ENCODE data around the gene GRK4.

The GRK4 gene

GRCh38 chr4:3013839-3014350, 50.5 kb downstream of the GRK4 start:
- DNase-seq (ENCODE audit: low read depth) = no peak

GRCh38 chr4:3016961-3017360, 53.6 kb downstream of the GRK4 start:
- no peak for DNase-seq (ENCODE audit: low read depth)

GRCh38 chr4:3017504-3017903, 54.1 kb downstream of the GRK4 start:
- no peak for DNase-seq (ENCODE audit: low read depth)

GRCh38 chr4:3019145-3019846, 55.9 kb downstream of the GRK4 start:
- DNase-seq (ENCODE audit: low read depth) = no peak

- no peak for DNase-seq (ENCODE audit: low read depth)
Measured at GRCh38 chr4:3021127-3021526, 57.8 kb downstream of the GRK4 start.

GRCh38 chr4:3021627-3022026, 58.3 kb downstream of the GRK4 start:
- no peak for DNase-seq (ENCODE audit: low read depth)

- no peak for DNase-seq (ENCODE audit: low read depth)
Measured at GRCh38 chr4:3022112-3022511, 58.7 kb downstream of the GRK4 start.

GRCh38 chr4:3022651-3023050, 59.3 kb downstream of the GRK4 start:
- no peak for DNase-seq (ENCODE audit: low read depth)

GRCh38 chr4:3025881-3026280, 62.5 kb downstream of the GRK4 start:
- no peak for DNase-seq (ENCODE audit: low read depth)

- no peak for DNase-seq (ENCODE audit: low read depth)
Measured at GRCh38 chr4:3026540-3026939, 63.2 kb downstream of the GRK4 start.

- no peak for DNase-seq (ENCODE audit: low read depth)
Measured at GRCh38 chr4:3029464-3029863, 66.1 kb downstream of the GRK4 start.

- no peak for DNase-seq (ENCODE audit: low read depth)
Measured at GRCh38 chr4:3030566-3031356, 67.4 kb downstream of the GRK4 start.

GRCh38 chr4:3031357-3032082, 68.1 kb downstream of the GRK4 start:
- no peak for DNase-seq (ENCODE audit: low read depth)

GRCh38 chr4:3034231-3034630, 70.9 kb downstream of the GRK4 start:
- no peak for DNase-seq (ENCODE audit: low read depth)

GRCh38 chr4:3035249-3035648, 71.9 kb downstream of the GRK4 start:
- no peak for DNase-seq (ENCODE audit: low read depth)

- no peak for DNase-seq (ENCODE audit: low read depth)
Measured at GRCh38 chr4:3035674-3036073, 72.3 kb downstream of the GRK4 start.

- no peak for DNase-seq (ENCODE audit: low read depth)
Measured at GRCh38 chr4:3036131-3036952, 73.0 kb downstream of the GRK4 start.

- no peak for DNase-seq (ENCODE audit: low read depth)
Measured at GRCh38 chr4:3037957-3038461, 74.6 kb downstream of the GRK4 start.

GRCh38 chr4:3039706-3040366, 76.5 kb downstream of the GRK4 start:
- no peak for DNase-seq (ENCODE audit: low read depth)

- DNase-seq (ENCODE audit: low read depth) = no peak
Measured at GRCh38 chr4:3040452-3041191, 77.3 kb downstream of the GRK4 start.
